ENCODE results near the gene ALDH16A1.

- TF ChIP-seq CTCF (IDR thresholded peaks at IDR 0.05; ENCODE audit: low read depth, low read length, poor library complexity, severe bottlenecking) (no peak), EZH2phosphoT487 (IDR thresholded peaks at IDR 0.05; ENCODE audit: borderline replicate concordance, low read length) (no peak)
These were observed 39.0 kb downstream of the ALDH16A1 start for GRCh38 chr19:49491804-49492572.

Measured in DOHH2 (cell line).